ENCODE data around the gene SLF2. TPM values are rescaled to one million over a fixed set of nuclear protein-coding genes. Genes with fewer than 3 reads are reported as not detected.

SLF2 gene
- total and polyA plus RNA-seq, 9 of the 15 experiments (the other 6 are each of a cell fraction or from before 2014, with no cell fraction given), result 1.7 to 18.4 (median 7.8) TPM

GRCh38 chr10:100875484-100876166, 37.1 kb upstream of the SLF2 start:
- POLR2A ChIA-PET, result no interaction called here
- DNase-seq (ENCODE audit: extremely low read depth in 1 of 4, low spot score in 3 of 4), result no peak
- CTCF ChIA-PET (ENCODE audit: low intra/inter-chr PET ratio), result no interaction called here
- no TSS peak for BruUV-seq (replicated peaks)
- H3K79me2 ChIP-seq (ENCODE audit: control insufficient read depth, insufficient read depth, low read length), result no peaks in the 10 kb centered on the region
- peaks cover 10% of the 10 kb centered on the region for H4K20me1 ChIP-seq (replicated peaks; ENCODE audit: control insufficient read depth, insufficient read depth, low read length)
- no peak overlapping the region for H3K4me3 ChIP-seq
- H3K36me3 ChIP-seq (ENCODE audit: control insufficient read depth, insufficient read depth, low read length), result no peaks in the 10 kb centered on the region
- WGBS (ENCODE audit: insufficient coverage, low coverage, missing lambda C conversion rate), result 6% methylated on average over 5 of the region's 5 CpGs
- no peak for ATAC-seq
- H3K9me1 ChIP-seq (ENCODE audit: control insufficient read depth, insufficient read depth, low read length), result peaks cover 3% of the 10 kb centered on the region
- peaks cover 5 to 31% of the 10 kb centered on the region in 2 experiments; a peak in 4 of 5 replicates for H3K27me3 ChIP-seq (ENCODE audit: control insufficient read depth in 2 of 2, insufficient read depth in 2 of 2, low read length in 2 of 2)
- no peak overlapping the region for H3K9ac ChIP-seq (ENCODE audit: insufficient read depth in 1 of 2, low read depth in 2 of 2, low read length in 2 of 2)
- no peak for FAIRE-seq
- H3K9me3 ChIP-seq (replicated peaks; ENCODE audit: control insufficient read depth, insufficient read depth, low read depth, low read length), result no peaks in the 10 kb centered on the region
- peaks cover 0 to 4% of the 10 kb centered on the region in 2 experiments; a peak in 1 of 5 replicates for H3K4me1 ChIP-seq (replicated peaks in 1 of 2; ENCODE audit: control insufficient read depth in 2 of 2, insufficient read depth in 2 of 2, low read length in 2 of 2)
- in situ Hi-C loops (cut with MboI), result loop anchor here (10.0 to 25.0 kb wide), 2 partner anchors 441 to 538 kb away; partner anchors contain the start of genes PKD2L1 and SCD
- no peak overlapping the region for H3K27ac ChIP-seq (ENCODE audit: extremely low read depth, low read depth, low read length)
- no peak overlapping the region for H3K4me2 ChIP-seq (ENCODE audit: insufficient read depth, low read length)
- intact Hi-C loops (cut with micrococcal nuclease), result loop anchor here (5.0 to 10.0 kb wide), 3 partner anchors 111 to 531 kb away; partner anchors contain the start of genes SCD and SEC31B
- TF ChIP-seq ZNF589 (CRISPR knock-in tag; IDR thresholded peaks at IDR 0.05; ENCODE audit: low read depth) (no peak), EWSR1 (IDR thresholded peaks at IDR 0.05; ENCODE audit: borderline replicate concordance, low read depth, partially characterized antibody) (no peak), HNRNPH1 (optimal IDR thresholded peaks at IDR 0.05; ENCODE audit: low read depth, low read length) (no peak), HCFC1 (IDR thresholded peaks at IDR 0.05; ENCODE audit: low read depth, low read length) (no peak), AFF4 (CRISPR knock-in tag; IDR thresholded peaks at IDR 0.05) (no peak), ESRRA (IDR thresholded peaks at IDR 0.05; ENCODE audit: borderline replicate concordance, low read depth) (no peak), SOX6 (IDR thresholded peaks at IDR 0.05) (no peak), ZNF41 (CRISPR knock-in tag; conservative IDR thresholded peaks at IDR 0.05) (no peak), ZNF79 (CRISPR knock-in tag; IDR thresholded peaks at IDR 0.05; ENCODE audit: low read depth) (no peak), CTCF (IDR thresholded peaks at IDR 0.05 in 2 of 3, conservative IDR thresholded peaks at IDR 0.05 in 1 of 3; ENCODE audit: insufficient read depth in 2 of 3, low read depth in 1 of 3, low read length in 3 of 3) (no peak)
- no peak overlapping the region for H2AFZ ChIP-seq (ENCODE audit: low read depth, low read length)
